Cardiac muscle cell (in vitro differentiated cells and primary cell): ENCODE data around the gene KIF1A. TPM values are rescaled to one million over a fixed set of nuclear protein-coding genes. Genes with fewer than 3 reads are reported as not detected.

Experiments
- DNase-seq, 2 donors: peaks; one replicate each; pipeline versions ENCODE4 v3.0.0 to v3.0.0-alpha.2; 2010 to 2017; ENCODE audit warnings: low read depth in 1 of 2, low spot score in 1 of 2
- H3K27ac ChIP-seq: fragments of 200-600 bp; sonication (generic); 2 replicates; pipeline ENCODE4 v1.5.1; 2016
- H3K27me3 ChIP-seq: fragments of 200-600 bp; sonication (generic); 2 replicates; pipeline ENCODE4 v1.6.0; 2016; ENCODE audit warnings: control low read depth
- H3K36me3 ChIP-seq: fragments of 200-600 bp; sonication (generic); 2 replicates; pipeline ENCODE4 v1.5.1; 2016; ENCODE audit warnings: control low read depth
- H3K4me1 ChIP-seq: fragments of 200-600 bp; sonication (generic); 2 replicates; pipeline ENCODE4 v1.8.1; 2017; ENCODE audit warnings: low read depth, mild to moderate bottlenecking, mixed run types
- H3K4me3 ChIP-seq: fragments of 200-600 bp; sonication (generic); 2 replicates; pipeline ENCODE4 v1.5.1; 2016; ENCODE audit warnings: mild to moderate bottlenecking
- H3K9me3 ChIP-seq: fragments of 200-600 bp; sonication (generic); 2 replicates; pipeline ENCODE4 v1.5.1; 2017; ENCODE audit warnings: low read depth, mild to moderate bottlenecking, control low read depth
- polyA plus RNA-seq: library from polyadenylated mRNA; unstranded; fragments of >200 nt; fragmentation: Nextera tagmentation; extraction: Ambion mirVana; gene quantifications from 2 replicates; pipeline ENCODE4 v1.2.1, GENCODE V29; 2016
- total RNA-seq: library from RNA; depleted of rRNA; stranded (reverse); fragments of >200 nt; gene quantifications from 2 replicates; pipeline ENCODE4 v1.2.3, GENCODE V29; 2016
- TF ChIP-seq, protein P1 (sequence below): IDR thresholded peaks from 2 replicates; pipeline ENCODE4 v1.5.1; 2012; ENCODE audit warnings: low read depth, mild to moderate bottlenecking, low read length

KIF1A gene
- total and polyA plus RNA-seq, 2 experiments from 2014 or later = 6.3 to 14.1 TPM

DNA sequence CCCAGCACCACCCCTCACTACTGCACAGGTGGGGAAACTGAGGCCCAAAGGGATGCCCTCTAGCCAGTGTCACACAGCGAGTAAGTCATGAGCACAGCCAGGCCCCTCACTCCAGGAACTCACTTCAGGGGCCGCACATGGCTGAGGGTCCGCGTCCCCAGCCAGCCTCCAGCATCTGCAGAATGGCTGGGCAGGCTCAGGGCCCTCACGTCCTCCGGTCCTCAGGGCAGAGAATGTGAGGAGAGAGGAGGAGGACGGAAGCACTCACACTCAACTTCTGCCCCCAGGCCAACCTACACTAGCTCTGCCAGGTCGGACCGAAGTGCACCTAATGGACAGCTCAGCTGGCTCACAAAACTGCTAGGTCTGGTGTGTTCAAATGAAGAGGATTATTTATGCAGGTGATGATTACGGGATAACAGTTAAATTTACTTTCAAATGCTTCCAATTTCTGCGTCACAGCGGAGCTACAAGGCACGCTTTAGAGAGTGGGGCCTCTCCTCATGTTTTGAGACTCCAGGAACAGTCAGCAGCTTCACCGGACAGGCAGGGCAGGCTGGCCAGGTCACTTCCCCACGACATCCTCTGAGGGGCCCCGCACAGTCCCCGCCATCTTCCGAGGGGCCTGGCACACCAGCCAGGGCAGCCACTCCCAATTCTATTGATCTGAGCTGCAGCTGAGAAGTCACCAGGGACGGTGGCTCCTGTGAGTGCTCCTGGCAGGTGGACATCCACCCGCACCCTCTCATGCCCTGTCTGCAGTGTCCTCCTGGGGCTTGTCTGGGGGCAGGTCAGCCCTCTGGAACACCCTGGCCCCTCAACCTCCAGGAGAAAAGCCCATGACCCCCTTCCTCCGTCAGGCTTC, 26.5 kb downstream of the KIF1A start:
- Histone ChIP-seq H3K9me3 (no peaks in the 10 kb centered on the region), H3K4me1 (peaks cover 12% of the 10 kb centered on the region), H3K36me3 (no peaks in the 10 kb centered on the region), H3K27ac (no peak overlapping the region), H3K4me3 (no peak overlapping the region), H3K27me3 (no peaks in the 10 kb centered on the region)
- TF ChIP-seq, protein P1, sequence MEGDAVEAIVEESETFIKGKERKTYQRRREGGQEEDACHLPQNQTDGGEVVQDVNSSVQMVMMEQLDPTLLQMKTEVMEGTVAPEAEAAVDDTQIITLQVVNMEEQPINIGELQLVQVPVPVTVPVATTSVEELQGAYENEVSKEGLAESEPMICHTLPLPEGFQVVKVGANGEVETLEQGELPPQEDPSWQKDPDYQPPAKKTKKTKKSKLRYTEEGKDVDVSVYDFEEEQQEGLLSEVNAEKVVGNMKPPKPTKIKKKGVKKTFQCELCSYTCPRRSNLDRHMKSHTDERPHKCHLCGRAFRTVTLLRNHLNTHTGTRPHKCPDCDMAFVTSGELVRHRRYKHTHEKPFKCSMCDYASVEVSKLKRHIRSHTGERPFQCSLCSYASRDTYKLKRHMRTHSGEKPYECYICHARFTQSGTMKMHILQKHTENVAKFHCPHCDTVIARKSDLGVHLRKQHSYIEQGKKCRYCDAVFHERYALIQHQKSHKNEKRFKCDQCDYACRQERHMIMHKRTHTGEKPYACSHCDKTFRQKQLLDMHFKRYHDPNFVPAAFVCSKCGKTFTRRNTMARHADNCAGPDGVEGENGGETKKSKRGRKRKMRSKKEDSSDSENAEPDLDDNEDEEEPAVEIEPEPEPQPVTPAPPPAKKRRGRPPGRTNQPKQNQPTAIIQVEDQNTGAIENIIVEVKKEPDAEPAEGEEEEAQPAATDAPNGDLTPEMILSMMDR = no peak
- no peak for DNase-seq

DNA sequence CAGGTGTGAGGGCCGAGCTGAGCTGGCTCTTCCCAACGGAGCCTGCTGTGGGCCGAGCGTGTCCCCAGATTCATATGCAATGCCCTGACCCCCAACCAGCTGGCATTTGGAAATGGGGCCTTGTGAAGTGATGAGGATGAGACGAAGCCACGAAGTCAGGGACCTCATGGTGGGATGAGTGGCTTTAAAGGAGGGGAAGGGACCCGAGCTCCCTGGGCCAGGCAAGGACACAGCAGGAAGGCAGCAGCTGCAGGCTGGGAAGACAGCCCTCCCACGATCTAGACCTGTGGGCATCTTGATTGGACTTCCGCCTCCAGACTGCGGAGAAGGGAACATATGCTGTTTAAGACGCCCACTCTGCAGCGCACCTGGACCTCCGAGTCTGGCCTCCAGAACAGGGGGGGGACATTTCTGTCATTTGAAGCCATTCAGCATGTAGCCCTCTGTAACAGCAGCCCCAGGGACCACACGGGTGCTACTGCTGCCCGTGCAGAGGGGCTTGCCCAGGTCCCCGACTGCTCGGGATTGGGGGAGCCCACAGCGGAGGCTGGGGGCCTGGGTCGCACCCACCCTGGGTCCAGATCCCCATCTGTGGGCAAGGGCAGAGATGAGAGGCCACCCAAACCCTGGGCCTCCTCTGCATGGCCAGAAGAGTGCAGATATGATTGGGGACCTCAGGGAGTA, 27.2 kb downstream of the KIF1A start:
- no peaks in the 10 kb centered on the region for H3K9me3 ChIP-seq
- peak overlapping the region; percentile 38 for H3K27ac ChIP-seq
- H3K4me1 ChIP-seq = peaks cover 12% of the 10 kb centered on the region
- no peak for DNase-seq
- H3K27me3 ChIP-seq = no peaks in the 10 kb centered on the region
- no peaks in the 10 kb centered on the region for H3K36me3 ChIP-seq
- no peak overlapping the region for H3K4me3 ChIP-seq
- TF ChIP-seq, protein P1 = no peak

DNA sequence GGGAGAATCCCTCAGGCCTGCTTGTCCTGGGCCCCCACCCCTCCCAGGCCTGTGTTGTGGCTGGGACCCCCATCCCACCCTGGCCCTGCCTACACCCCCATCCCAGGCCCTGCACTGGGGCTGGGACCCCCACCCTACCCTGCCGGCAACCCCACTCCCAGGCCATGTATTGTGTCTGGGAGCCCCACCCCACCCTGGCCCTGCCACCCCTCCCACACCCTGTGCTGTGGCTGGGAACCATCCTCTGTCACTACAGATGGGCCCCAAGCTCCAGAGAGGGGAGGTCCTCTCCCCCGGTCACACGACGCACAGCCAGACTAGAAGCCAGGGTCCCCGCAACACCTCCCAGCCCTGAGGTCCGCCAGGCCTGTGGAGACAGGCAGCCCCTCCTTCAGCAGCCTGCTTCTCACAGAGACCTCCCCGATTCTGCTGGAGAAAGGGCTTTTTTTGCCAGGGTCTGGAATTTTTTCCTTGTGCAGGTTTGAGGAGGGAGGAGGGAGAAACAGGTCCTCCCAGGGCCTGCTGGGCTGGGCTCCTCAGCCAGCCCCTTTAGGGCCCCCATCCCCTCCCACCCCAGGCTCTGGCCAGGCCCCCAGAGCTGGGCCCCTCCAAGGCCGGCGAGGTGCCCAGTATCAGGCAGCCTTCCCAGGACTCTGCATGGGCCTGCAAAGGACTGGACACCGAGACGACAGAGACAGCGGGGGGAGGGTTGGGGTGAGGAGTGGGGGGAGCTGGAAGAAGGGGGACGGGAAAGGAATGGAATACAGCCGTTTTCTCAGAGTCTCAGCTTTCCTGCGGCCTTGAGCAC, 28.0 kb downstream of the KIF1A start:
- DNase-seq = peak in 1 of 2 donors; percentile 29
- TF ChIP-seq, protein P1 = no peak
- Histone ChIP-seq H3K36me3 (no peaks in the 10 kb centered on the region), H3K4me1 (peaks cover 12% of the 10 kb centered on the region), H3K4me3 (no peak overlapping the region), H3K27ac (peak overlapping the region; percentile 38), H3K27me3 (no peaks in the 10 kb centered on the region), H3K9me3 (no peaks in the 10 kb centered on the region)

DNA sequence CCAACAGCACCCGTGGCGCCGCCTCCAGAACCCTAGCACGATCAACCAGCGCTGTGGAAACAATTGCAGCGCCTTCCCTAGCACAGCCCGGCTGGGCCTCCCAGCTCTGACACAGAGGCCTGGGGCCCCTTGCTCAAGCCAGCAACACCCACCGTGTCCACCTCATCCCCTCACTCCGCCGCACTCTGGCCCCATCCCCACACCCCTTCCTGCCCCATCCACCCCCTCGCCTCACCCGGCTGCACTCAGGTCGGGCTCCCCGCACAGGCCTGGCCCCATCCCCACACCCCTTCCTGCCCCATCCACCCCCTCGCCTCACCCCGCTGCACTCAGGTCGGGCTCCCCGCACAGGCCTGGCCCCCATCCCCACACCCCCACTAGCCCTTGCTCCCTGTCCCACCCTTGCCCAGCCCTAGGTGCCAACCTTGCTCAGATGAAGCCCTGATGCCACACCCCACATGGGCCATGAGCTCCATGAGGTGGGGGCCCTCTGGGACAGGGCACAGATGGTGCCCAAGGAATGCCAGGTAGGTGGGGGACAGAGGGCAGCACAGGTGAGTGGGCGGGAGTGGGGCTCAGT, 28.7 kb downstream of the KIF1A start:
- TF ChIP-seq, protein P1 = no peak
- H3K27ac ChIP-seq = no peak overlapping the region
- no peak for DNase-seq
- peaks cover 12% of the 10 kb centered on the region for H3K4me1 ChIP-seq
- no peaks in the 10 kb centered on the region for H3K36me3 ChIP-seq
- no peaks in the 10 kb centered on the region for H3K9me3 ChIP-seq
- no peak overlapping the region for H3K4me3 ChIP-seq
- no peaks in the 10 kb centered on the region for H3K27me3 ChIP-seq
